Fibroblast of pulmonary artery (primary cell): Measurements from ENCODE around the gene HRH2.
A peak's percentile ranks its signal among the peaks of the same experiment; 100 is the strongest.

ENCODE experiments used
- DNase-seq: peaks from one replicate; pipeline ENCODE4 v3.0.0-alpha.2; 2010; ENCODE audit warnings: low read depth
- H3K4me3 ChIP-seq: replicated peaks from 2 replicates; pipeline ENCODE4 v1.5.1; 2011; ENCODE audit warnings: low read depth, mild to moderate bottlenecking, control low read depth, low read length, moderate library complexity
- TF ChIP-seq, protein P1 (sequence below): IDR thresholded peaks from 2 replicates; pipeline ENCODE4 v1.5.1; 2011; ENCODE audit warnings: mild to moderate bottlenecking, control low read depth, low read length, inconsistent platforms; ENCODE audit errors: missing control alignments

The HRH2 gene

DNA sequence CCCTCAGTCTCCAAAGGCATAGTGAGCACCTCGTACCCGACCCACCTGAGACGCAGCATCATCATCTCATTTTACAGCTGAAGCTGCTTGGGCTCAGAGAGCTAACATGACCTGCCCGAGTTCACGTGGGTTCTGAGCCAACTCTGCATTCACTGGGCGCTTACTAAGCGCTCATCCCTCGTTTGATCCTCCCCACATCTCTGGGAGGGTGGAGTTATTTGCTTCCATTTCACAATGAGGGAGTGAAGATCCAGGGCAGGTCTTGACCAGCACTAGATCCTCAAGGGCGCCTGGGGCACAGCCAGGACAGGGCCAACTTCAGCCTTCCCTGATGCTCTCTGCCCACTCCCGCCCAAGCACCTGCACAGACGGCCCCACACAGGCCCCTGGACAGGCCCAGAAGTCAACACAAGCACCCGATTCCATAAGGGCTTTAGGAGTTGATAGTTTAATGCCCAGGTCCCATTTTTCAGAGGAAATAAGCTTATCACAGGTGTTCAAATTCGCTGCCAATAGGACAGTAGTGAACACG is 80.8 kb downstream of the HRH2 start:
- no peak for DNase-seq
- TF ChIP-seq, protein P1, sequence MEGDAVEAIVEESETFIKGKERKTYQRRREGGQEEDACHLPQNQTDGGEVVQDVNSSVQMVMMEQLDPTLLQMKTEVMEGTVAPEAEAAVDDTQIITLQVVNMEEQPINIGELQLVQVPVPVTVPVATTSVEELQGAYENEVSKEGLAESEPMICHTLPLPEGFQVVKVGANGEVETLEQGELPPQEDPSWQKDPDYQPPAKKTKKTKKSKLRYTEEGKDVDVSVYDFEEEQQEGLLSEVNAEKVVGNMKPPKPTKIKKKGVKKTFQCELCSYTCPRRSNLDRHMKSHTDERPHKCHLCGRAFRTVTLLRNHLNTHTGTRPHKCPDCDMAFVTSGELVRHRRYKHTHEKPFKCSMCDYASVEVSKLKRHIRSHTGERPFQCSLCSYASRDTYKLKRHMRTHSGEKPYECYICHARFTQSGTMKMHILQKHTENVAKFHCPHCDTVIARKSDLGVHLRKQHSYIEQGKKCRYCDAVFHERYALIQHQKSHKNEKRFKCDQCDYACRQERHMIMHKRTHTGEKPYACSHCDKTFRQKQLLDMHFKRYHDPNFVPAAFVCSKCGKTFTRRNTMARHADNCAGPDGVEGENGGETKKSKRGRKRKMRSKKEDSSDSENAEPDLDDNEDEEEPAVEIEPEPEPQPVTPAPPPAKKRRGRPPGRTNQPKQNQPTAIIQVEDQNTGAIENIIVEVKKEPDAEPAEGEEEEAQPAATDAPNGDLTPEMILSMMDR: no peak

DNA sequence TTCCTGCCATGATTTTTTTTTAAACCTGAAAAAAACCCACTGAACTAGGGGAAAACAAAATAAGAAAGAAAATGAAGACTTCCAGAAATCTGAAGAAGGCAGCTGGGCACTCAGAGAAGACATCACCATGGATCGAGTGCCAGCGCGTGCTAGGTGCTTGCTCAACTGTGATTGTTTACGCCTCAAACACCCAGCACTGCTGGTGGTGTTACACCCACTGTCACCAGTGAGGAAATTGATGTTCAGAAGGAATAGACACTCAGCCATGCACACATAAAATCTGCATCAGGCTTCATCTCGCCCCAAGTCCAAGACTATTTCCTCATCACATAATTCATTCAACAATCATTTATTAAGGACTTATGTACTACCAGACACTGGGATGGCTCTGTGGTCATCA is 82.1 kb downstream of the HRH2 start:
- no peak for DNase-seq
- H3K4me3 ChIP-seq: no peak overlapping the region
- TF ChIP-seq, protein P1: no peak

More for the DNA sequence above, 80.8 kb downstream of the HRH2 start:
- no peak overlapping the region for H3K4me3 ChIP-seq

DNA sequence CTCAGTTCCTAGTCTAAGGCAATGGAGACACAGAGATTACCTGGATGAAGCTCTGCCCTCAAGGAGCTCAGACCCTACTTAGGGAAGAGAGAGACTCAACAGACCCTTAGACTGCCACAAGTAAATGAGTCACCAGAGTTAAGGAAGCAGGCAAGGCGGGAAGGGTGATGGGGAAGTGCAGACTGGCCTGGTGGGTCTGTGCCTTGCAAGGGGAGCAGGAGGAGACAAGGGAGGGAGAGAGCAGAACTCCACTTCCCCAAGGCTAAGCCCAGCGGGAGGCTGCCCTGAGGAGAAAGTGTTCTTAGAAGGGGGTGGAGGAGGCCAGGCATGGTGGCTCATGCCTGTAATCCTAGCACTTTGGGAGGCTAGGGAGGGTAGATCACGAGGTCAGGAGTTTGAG is 83.7 kb downstream of the HRH2 start:
- TF ChIP-seq, protein P1: no peak
- no peak for DNase-seq
- no peak overlapping the region for H3K4me3 ChIP-seq

DNA sequence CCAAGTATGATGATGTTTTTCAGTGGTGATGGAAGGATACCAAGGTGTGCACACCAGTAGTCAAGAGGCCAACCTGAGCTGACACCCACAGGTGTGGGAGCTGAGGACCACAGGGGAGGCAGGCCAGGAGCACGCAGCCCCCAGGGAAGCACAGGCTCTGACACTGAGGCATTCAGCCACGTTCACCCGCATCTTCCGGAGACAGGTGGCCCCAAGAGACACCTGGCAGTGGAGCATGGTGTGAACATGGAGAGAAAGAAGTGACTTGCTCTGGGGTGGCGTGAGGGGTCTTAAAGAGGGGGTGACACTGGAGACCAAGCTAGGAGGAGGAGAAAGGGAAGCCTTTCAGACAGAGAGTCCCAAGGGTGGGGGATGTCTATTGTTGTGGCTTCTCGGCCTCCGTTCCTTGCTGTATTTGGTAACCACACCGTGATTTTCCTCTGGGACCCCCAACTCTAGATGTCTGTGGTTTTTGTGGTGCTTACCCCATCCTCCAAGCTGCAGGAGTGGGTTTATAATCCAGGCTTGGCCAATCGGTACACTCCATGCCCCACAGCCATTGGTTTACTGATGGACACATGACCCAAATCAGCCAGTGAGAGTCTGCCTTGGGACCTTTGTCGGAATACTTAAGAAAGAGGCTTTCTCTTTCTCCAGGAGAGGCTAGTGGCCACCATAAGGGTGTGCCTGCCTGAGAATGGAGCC is 84.6 kb downstream of the HRH2 start:
- DNase-seq: no peak
- TF ChIP-seq, protein P1: no peak
- no peak overlapping the region for H3K4me3 ChIP-seq

DNA sequence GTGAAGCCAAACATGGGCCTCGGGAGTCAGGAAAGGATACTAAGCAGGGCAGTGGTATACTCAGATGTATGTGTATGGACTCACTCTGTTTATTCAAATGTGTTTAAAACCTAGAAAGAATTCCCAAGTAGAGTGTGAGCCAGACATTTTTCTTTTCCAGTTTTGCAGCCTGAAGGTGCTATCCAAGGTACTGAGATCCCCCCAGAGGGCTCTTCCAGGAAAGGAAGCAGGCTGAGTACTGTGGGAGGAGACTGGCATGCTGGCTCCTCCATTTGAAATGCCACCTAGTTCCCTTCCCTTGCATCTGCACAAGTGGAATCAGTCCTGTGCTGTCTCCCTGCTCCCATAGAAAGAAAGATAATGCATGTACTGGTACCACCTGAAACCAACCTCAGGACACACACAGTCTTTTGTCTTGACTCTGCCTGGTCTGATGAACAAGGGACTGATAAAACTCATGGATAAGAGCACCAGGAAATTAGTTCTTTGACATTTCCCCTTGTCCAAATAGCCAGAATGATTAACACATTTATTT is 85.9 kb downstream of the HRH2 start:
- no peak overlapping the region for H3K4me3 ChIP-seq
- TF ChIP-seq, protein P1: no peak
- DNase-seq: peak; percentile 6

DNA sequence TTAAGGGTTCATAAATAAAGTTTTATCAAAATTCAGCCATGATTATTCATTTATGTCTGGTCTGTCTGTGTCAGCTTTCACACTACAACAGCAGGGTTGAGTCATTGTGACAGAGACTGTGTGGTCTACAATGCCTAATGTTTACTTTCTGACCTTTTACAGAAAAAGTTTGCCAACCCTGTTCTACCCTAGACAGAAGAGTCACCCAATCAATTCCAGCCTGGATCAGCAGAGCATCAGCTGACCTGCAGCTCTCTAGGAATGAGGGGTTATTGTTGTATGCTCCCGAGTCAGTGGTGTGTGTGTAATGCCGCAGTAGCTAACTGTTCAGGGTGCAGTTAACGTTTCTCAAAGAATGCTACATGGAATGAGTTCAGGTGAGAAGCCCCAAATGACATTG is 87.3 kb downstream of the HRH2 start:
- TF ChIP-seq, protein P1: no peak
- no peak overlapping the region for H3K4me3 ChIP-seq
- no peak for DNase-seq
